Activated T-cell treated with anti-CD3 and anti-CD28 coated beads, Interleukin-2, amount 50 U/mL, for 24 hours (primary cell): Measurements from ENCODE around the gene ARPC5.

ENCODE experiments used
- DNase-seq: peaks from one replicate; pipeline ENCODE4 v3.0.0-alpha.2; 2020
- H3K27ac Mint-ChIP-seq: 2 replicates; pipeline ENCODE4 v1.8.0; 2020; ENCODE audit warnings: mild to moderate bottlenecking, mixed read lengths
- H3K27me3 Mint-ChIP-seq: 2 replicates; pipeline ENCODE4 v1.8.0; 2020; ENCODE audit warnings: mixed read lengths
- H3K36me3 Mint-ChIP-seq: 2 replicates; pipeline ENCODE4 v1.8.0; 2020; ENCODE audit warnings: low read depth, mixed read lengths
- H3K4me1 Mint-ChIP-seq: 2 replicates; pipeline ENCODE4 v1.8.0; 2020; ENCODE audit warnings: low read depth, mixed read lengths
- H3K4me3 Mint-ChIP-seq: 2 replicates; pipeline ENCODE4 v1.8.0; 2020; ENCODE audit warnings: mild to moderate bottlenecking, moderate library complexity, mixed read lengths
- H3K9me3 Mint-ChIP-seq: 2 replicates; pipeline ENCODE4 v1.8.0; 2020; ENCODE audit warnings: mixed read lengths

The ARPC5 gene

DNA sequence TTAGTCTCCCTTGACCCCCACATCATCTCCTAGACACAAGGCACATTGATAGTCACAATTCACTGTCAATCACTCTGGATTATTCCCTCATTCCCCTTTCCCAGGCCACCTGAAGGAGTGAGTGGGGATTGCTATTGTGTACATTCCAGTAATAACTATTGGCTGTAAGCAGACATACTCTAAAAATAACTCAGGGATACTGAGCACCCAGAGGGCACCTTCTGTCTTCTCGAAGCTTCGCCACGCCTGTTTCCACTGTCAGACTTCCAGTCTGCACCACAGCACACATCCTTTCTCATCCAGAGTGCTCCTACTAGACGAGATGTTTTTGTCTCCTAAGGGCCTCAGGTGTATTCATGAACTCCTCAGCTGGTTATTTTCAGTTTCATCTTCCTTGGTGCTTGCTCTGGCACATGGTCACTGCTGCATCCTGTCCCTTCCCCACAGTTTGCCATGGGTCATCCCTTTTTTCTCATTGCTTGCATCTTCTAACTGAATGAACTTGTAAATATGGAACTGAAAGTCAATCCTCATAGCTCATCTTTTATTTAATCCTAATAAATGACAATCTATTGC is 18.4 kb upstream of the ARPC5 start:
- H3K27ac Mint-ChIP-seq: no peak overlapping the region
- no peak overlapping the region for H3K4me3 Mint-ChIP-seq
- peaks cover 33% of the 10 kb centered on the region for H3K4me1 Mint-ChIP-seq
- no peak for DNase-seq
- no peaks in the 10 kb centered on the region for H3K27me3 Mint-ChIP-seq
- no peaks in the 10 kb centered on the region for H3K9me3 Mint-ChIP-seq
- H3K36me3 Mint-ChIP-seq: no peaks in the 10 kb centered on the region

DNA sequence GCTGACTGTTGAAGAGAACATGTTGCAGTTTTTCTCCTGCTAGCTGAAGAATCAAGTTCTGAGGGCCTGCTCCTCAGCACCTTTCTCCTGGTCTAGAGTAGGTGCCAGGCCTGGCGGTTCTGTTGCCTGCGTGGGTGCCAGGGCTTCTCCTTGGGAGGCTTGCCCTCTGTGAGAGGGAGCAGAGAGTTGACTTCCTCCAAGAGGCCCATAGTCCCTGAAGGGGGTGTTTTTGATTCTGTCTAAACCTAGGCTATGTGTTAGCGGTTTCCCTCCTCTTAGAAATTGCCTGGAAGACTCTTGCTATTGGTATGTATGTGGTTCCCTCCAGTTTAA is 17.8 kb upstream of the ARPC5 start:
- Mint-ChIP-seq H3K27ac (no peak overlapping the region), H3K9me3 (no peaks in the 10 kb centered on the region), H3K4me1 (peaks cover 33% of the 10 kb centered on the region), H3K36me3 (no peaks in the 10 kb centered on the region), H3K27me3 (no peaks in the 10 kb centered on the region), H3K4me3 (no peak overlapping the region)
- DNase-seq: no peak

DNA sequence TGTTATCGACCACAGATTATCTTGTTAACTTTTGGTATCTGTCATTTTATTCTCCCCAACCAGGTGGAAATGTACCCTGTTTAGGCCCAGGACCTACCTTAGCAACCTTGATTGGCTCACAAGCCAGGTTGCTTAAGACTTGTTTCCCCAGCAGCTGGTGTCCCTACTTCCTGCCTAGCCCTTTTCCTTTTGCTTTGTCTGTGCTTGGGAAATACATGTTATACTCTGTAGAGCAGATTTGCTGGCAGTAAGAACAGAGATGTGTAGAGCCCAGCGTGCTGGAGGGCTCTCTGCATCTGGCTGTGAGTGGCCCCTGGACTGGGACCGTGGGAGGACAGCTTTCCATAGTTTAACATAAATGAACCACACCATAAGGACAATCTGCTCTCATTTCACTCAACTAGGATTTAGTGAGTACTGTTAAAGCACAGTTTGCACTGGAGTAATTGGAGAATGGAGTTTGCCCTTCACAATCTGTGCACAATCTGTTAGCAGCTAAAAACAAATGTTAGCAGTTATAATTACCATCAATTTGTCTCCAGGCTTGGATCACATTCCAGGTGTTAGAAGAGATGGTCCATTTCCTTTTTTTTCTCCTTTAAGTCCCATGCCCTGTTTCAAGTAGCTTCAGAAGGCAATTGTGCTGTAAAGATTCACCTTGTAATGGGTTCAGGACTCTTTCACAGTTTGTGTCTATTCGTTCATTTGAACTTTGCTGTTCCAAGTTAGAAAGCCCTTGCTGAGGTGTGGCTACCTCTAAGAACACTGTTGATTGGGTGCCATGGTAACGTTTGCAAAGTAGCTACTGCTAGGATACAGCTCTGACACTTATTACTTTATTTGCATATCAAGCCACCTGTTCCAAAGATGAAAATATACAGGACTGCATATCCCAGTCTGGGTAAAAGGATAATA is 17.2 kb upstream of the ARPC5 start, which contains the start of gene APOBEC4:
TSS of gene APOBEC4 (minus strand) at position 770 of the 915 bp plus-strand sequence. CDS start 4,535 bp downstream, outside the sequence.
- Mint-ChIP-seq H3K9me3 (no peaks in the 10 kb centered on the region), H3K4me1 (peaks cover 33% of the 10 kb centered on the region), H3K4me3 (peak within 1 kb of the TSS; percentile 35), H3K27me3 (no peaks in the 10 kb centered on the region), H3K36me3 (no peaks in the 10 kb centered on the region), H3K27ac (peak within 1 kb of the TSS; percentile 90)
- no peak for DNase-seq

DNA sequence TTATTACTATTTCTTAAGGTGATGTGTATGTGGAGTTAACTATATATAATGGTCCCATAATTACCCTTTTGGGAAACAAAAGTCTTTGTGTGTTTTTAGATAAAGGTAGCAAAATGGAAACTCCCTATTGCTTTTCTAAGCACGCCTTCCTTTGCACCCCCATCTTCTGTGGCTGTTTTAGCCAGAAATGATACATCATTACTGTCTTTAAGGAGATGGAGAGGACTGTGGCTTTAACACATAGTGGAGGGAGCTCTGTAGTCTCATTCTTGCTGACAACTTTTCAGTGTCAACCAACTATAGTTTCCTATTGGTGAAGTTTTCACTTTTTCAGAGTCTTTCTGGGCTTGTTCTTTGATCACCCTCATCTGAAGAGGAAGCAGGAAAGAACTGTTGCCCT is 16.5 kb upstream of the ARPC5 start:
- Mint-ChIP-seq H3K36me3 (no peaks in the 10 kb centered on the region), H3K4me3 (peak overlapping the region; percentile 35), H3K27ac (peak overlapping the region; percentile 90), H3K27me3 (no peaks in the 10 kb centered on the region), H3K9me3 (no peaks in the 10 kb centered on the region), H3K4me1 (peaks cover 33% of the 10 kb centered on the region)
- DNase-seq: no peak

DNA sequence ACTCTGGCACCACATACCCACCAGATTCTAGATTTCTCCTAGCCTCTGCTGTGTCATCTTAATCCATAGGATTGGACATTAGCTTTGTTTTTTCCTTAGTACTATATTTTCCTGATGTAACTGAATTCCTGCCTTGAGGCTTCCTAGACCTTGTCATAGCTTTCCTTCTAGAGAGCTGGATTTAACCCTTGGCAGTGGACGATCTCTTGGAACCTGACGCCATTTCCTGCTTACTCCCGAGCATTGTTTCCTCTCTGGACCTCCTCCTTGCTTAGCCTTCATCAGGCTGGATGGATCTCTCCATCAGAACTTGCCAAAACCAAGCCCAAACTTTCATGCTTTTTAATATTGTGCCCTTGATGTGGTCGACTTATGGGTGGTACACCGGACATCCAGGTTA is 16.0 kb upstream of the ARPC5 start:
- no peak for DNase-seq
- Mint-ChIP-seq H3K9me3 (no peaks in the 10 kb centered on the region), H3K27ac (peak overlapping the region; percentile 90), H3K36me3 (no peaks in the 10 kb centered on the region), H3K27me3 (no peaks in the 10 kb centered on the region), H3K4me1 (peaks cover 33% of the 10 kb centered on the region), H3K4me3 (peak overlapping the region; percentile 11)

DNA sequence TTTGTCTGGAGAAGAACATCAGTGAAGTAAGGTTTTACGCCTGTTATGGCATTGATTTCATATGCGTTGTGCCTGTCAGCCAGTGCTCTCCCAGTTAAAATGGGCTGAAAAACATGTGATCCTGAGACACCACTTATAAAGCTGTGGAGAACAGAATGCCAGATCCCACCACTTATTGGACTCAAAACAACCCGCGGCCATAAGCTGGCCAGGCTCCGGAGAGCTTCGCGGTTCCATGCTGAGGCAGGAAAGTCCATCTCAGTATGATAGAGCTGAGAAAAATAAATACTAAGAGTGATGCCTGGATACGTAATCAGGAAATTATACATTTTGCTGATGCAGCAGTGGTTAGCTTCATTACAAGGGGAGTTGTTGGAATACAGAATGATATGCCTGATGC is 12.5 kb upstream of the ARPC5 start:
- no peak overlapping the region for H3K4me3 Mint-ChIP-seq
- H3K27ac Mint-ChIP-seq: no peak overlapping the region
- no peaks in the 10 kb centered on the region for H3K36me3 Mint-ChIP-seq
- peaks cover 19% of the 10 kb centered on the region for H3K4me1 Mint-ChIP-seq
- no peak for DNase-seq
- no peaks in the 10 kb centered on the region for H3K27me3 Mint-ChIP-seq
- no peaks in the 10 kb centered on the region for H3K9me3 Mint-ChIP-seq

DNA sequence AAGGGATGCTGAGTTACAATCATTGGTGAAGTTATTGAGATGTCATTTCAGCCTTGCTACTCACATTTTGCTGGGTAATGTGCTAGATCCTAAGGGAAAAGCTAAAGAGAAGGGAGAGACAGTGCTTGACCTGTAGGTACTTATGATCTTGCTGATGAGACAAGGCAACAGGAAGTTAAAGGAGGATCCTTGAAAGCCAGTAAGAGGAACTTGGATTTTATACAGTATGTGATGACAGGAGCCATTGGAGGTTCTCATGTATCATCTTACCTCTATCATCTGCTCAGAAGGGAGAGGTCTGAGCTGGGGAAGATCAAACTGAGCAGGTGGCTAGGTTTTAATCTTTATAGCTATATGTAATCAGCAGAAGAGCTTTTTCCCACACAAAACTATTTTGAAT is 11.2 kb upstream of the ARPC5 start:
- Mint-ChIP-seq H3K4me3 (no peak overlapping the region), H3K36me3 (no peaks in the 10 kb centered on the region), H3K9me3 (no peaks in the 10 kb centered on the region), H3K4me1 (peaks cover 6% of the 10 kb centered on the region), H3K27me3 (no peaks in the 10 kb centered on the region), H3K27ac (no peak overlapping the region)
- no peak for DNase-seq

DNA sequence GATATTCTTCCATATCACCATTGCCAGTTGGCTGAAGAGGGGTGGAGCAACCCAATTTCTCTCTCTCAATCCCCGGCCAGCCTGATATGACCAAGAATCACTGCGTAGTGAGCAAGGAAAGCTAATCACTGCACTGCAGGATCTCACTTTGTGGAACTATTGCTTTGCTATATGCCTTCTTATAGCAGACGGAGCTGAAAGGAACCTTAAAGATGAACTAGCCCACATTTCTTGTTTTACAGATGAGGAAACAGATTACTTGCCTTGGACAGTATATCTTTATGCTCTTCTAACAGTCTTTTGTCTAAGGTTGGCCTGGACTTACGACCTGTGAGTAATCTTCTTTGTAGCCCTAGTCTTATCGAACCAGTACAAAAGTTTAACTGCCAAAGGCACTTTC is 9.9 kb upstream of the ARPC5 start:
- Mint-ChIP-seq H3K27ac (no peak overlapping the region), H3K9me3 (no peaks in the 10 kb centered on the region), H3K4me1 (no peaks in the 10 kb centered on the region), H3K27me3 (no peaks in the 10 kb centered on the region), H3K4me3 (no peak overlapping the region), H3K36me3 (no peaks in the 10 kb centered on the region)
- no peak for DNase-seq

DNA sequence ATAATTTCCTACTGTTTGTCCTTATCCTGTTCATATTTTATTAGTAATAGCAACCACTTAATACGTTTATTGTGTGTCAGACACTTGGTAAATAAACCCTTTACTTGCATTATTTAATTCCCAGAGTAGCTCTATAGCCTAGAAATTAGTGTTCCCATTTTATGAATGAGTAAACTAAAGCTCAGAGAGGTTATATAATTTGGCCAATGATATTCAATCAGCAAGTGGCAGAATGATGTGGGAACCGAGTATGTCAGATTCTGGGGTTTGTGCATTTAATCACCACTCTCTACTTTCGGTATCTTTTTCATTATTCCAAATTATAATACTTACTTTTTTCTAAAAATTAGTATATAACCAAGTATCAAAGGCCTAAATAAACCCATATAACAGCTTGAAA is 6.6 kb upstream of the ARPC5 start:
- Mint-ChIP-seq H3K36me3 (no peaks in the 10 kb centered on the region), H3K27me3 (no peaks in the 10 kb centered on the region), H3K4me3 (no peak overlapping the region), H3K27ac (no peak overlapping the region), H3K9me3 (no peaks in the 10 kb centered on the region), H3K4me1 (peaks cover 2% of the 10 kb centered on the region)
- no peak for DNase-seq

DNA sequence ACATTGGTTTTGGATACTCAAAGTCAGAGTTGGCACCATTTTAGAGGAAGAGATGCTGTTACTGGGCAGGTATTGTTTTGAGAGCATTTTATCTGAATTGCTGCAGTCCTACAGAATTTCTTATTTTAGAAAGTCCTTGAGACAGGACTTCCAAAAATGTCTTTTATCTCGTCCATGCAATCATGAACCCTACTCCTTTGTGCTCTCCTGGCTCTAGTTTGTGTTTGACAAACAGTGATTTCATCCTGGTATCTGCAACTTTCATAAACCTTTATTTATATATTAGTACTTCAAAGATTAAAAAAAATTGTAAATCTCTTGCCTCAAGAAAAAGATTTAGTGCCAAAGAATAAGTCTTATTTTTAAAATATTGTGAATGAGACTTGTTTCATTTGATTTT is 4.6 kb upstream of the ARPC5 start:
- no peak for DNase-seq
- no peaks in the 10 kb centered on the region for H3K27me3 Mint-ChIP-seq
- H3K36me3 Mint-ChIP-seq: peaks cover 10% of the 10 kb centered on the region
- H3K4me3 Mint-ChIP-seq: no peak overlapping the region
- no peak overlapping the region for H3K27ac Mint-ChIP-seq
- H3K4me1 Mint-ChIP-seq: peaks cover 15% of the 10 kb centered on the region
- H3K9me3 Mint-ChIP-seq: no peaks in the 10 kb centered on the region

DNA sequence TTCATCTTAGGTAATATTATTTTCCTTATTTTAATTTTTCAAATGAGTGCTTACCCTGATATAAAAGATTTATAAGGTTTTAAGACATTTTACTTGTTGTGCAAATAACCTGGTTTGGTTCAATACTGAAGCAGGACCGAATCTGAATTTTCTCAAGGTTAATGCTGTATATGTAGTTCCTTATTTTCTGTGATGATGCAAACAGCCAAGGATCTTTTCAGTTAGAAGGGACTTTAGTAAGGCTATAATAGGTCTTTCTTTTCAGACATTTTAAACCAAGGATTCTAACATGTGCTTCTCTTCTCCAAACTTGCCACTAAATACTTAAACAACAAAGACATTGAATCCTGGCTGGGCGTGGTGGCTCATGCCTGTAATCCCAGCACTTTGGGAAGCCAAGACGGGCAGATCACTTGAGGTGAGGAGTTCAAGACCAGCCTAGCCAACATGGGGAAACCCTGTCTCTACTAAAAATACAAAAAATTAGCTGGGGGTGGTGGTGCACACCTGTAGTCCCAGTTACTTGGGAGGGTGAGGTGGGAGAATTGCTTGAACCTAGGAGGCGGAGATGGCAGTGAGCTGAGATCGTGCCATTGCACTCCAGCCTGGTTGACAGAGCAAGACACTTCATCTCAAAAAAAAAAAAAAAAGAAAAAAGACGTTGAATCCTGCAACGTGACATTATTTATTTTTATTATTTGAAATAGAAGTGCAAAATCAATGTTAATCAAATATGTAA is 3.2 kb upstream of the ARPC5 start:
- Mint-ChIP-seq H3K9me3 (no peaks in the 10 kb centered on the region), H3K27ac (no peak overlapping the region), H3K27me3 (no peaks in the 10 kb centered on the region), H3K4me1 (peaks cover 15% of the 10 kb centered on the region), H3K4me3 (no peak overlapping the region), H3K36me3 (peaks cover 20% of the 10 kb centered on the region)
- no peak for DNase-seq

DNA sequence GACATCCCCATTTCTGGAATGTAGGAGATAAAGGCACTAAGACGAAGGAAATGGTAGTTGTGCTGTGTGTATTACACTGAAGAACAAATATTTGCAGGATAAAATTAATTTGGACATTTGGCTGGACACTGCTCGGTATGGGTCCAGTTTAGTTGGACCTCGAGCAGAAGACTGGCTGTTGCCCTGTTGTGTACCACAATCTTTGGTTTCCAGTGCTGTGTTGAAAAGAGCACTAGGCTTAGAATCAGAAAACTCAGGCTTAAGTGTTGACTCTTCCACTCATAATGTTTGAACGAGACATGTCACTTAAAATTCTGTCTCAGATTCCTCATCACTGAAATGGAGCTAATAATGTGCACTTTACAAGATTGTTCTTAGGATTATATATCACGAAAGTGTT is 1.2 kb upstream of the ARPC5 start:
- Mint-ChIP-seq H3K27me3 (no peaks in the 10 kb centered on the region), H3K9me3 (no peaks in the 10 kb centered on the region), H3K4me1 (peaks cover 33% of the 10 kb centered on the region), H3K27ac (peak overlapping the region; percentile 100), H3K36me3 (peaks cover 40% of the 10 kb centered on the region), H3K4me3 (peak overlapping the region; percentile 98)
- no peak for DNase-seq

DNA sequence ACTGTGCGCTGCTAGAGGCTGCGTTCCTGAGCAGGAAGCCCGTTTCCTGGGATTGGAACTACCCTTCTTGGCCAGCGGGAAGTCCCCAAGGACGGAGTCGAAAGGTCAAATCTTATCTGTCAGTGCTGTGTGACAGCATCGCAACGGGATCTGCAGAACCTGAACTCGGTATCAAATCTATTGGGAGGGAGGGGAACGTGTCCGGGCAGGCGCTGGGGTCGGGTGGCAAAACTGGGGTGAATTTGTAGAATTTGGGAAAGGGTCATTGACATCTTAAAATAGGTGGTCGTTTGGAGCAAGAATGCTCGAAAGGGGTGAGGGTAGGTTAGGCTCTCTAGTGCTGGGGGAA is 725 bp upstream of the ARPC5 start:
- H3K4me1 Mint-ChIP-seq: peaks cover 35% of the 10 kb centered on the region
- DNase-seq: no peak
- H3K9me3 Mint-ChIP-seq: no peaks in the 10 kb centered on the region
- H3K27ac Mint-ChIP-seq: peak overlapping the region; percentile 100
- peak overlapping the region; percentile 98 for H3K4me3 Mint-ChIP-seq
- peaks cover 43% of the 10 kb centered on the region for H3K36me3 Mint-ChIP-seq
- no peaks in the 10 kb centered on the region for H3K27me3 Mint-ChIP-seq

DNA sequence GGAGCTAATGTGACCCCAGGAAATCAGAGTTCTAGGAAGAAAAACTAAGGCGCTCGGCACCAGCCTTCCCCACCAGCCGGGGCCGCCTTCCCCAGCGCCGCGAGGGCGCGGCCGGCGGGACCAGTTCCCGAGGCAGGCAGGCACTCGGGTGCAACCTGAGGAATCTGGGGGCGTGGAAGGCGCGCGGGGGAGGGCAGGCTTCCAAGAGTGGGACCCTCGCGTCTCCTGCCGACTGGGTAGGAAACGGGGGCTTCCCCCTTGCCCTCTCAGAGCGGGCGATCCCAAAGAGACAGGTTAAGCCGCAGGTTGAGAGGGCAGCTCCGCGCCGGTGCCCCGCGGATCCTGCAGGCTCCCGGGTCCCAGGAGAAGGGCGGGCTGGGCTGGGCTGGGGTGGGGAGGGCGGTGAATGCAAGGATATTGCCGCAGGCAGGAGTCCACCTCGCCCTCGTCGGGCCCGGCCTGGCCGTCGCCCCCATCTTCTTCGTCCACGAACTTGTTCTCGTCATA is 431 bp downstream of the ARPC5 start:
- Mint-ChIP-seq H3K36me3 (peaks cover 51% of the 10 kb centered on the region), H3K27me3 (no peaks in the 10 kb centered on the region), H3K9me3 (no peaks in the 10 kb centered on the region), H3K4me3 (peak overlapping the region; percentile 98), H3K27ac (peak overlapping the region; percentile 100), H3K4me1 (peaks cover 43% of the 10 kb centered on the region)
- DNase-seq: no peak
